Endothelial cell of umbilical vein (primary cell): ENCODE results near the gene ZBTB4. TPM values are rescaled to one million over a fixed set of nuclear protein-coding genes. Genes with fewer than 3 reads are reported as not detected.

Experiments used
- BruUV-seq: library from RNA; stranded (reverse); fragments of 400-500 nt; replicated peaks from 2 replicates; lab custom pipeline; 2021; lab: Mats Ljungman, UMichigan
- CTCF ChIA-PET: fragments of 300-600, 350-600 bp; sonication (Branson Sonifier 250); formaldehyde crosslinking; loops from one replicate; lab custom pipeline; 2021; ENCODE audit warnings: antibody characterized with exemption, inconsistent platforms; lab: Charles Lee
- POLR2A ChIA-PET: fragments of 300-600, 350-600 bp; sonication (Branson Sonifier 250); formaldehyde crosslinking; loops from one replicate; lab custom pipeline; 2021; ENCODE audit warnings: antibody characterized with exemption, inconsistent platforms; lab: Charles Lee
- DNase-seq: peaks from one replicate; pipeline ENCODE4 v3.0.0-alpha.2; 2011; ENCODE audit warnings: low read depth, low spot score
- FAIRE-seq: peaks from 2 replicates; lab custom pipeline; 2011; peaks lifted over from hg19 to GRCh38; lab: Jason Lieb, UNC
- H2AFZ ChIP-seq: 2 replicates; pipeline ENCODE4 v1.6.0; 2012; ENCODE audit warnings: low read depth, low read length, control low read depth, inconsistent platforms
- H3K27ac ChIP-seq: 2 replicates; pipeline ENCODE4 v1.5.1; 2011; ENCODE audit warnings: low read depth, mild to moderate bottlenecking, control low read depth, low read length, moderate library complexity; ENCODE audit not compliant: insufficient read depth
- H3K27me3 ChIP-seq, 2 experiments: 2 replicates each; pipeline versions ENCODE4 v1.6.0 to v1.6.1; 2011; ENCODE audit warnings: low read length in 2 of 2, mixed read lengths in 1 of 2; ENCODE audit not compliant: control insufficient read depth in 2 of 2, insufficient read depth in 2 of 2
- H3K36me3 ChIP-seq, 2 experiments: 2 replicates in 1 of 2; 3 replicates in 1 of 2; pipeline ENCODE4 v1.5.1; 2011; ENCODE audit warnings: low read length in 2 of 2, mild to moderate bottlenecking in 1 of 2, moderate library complexity in 1 of 2; ENCODE audit not compliant: control insufficient read depth in 2 of 2, insufficient read depth in 2 of 2; ENCODE audit errors: extremely low read depth in 1 of 2
- H3K4me1 ChIP-seq: 3 replicates; pipeline ENCODE4 v1.5.1; 2011; ENCODE audit warnings: mild to moderate bottlenecking, low read length; ENCODE audit not compliant: control insufficient read depth, insufficient read depth; ENCODE audit errors: extremely low read depth
- H3K4me2 ChIP-seq: 2 replicates; pipeline ENCODE4 v1.6.1; 2011; ENCODE audit warnings: low read length, control low read depth, mixed read lengths; ENCODE audit not compliant: insufficient read depth
- H3K4me3 ChIP-seq, 3 experiments: fragments of 200-600 bp in 1 of 3; sonication (generic), shearing (Covaris generic) in 1 of 3; replicated peaks in 1 of 3; 2 replicates each; pipeline ENCODE4 v1.5.1; 2011 to 2016; ENCODE audit warnings: control low read depth in 3 of 3, low read length in 3 of 3, mild to moderate bottlenecking in 2 of 3, inconsistent platforms in 1 of 3, low read depth in 1 of 3, moderate library complexity in 1 of 3; ENCODE audit not compliant: insufficient read depth in 1 of 3
- H3K79me2 ChIP-seq: 2 replicates; pipeline ENCODE4 v1.6.0; 2012; ENCODE audit warnings: low read length, inconsistent platforms; ENCODE audit not compliant: control insufficient read depth, insufficient read depth
- H3K9ac ChIP-seq: replicated peaks from 2 replicates; pipeline ENCODE3; 2011; ENCODE audit warnings: low read length, control low read depth; ENCODE audit not compliant: insufficient read depth; ENCODE audit errors: extremely low read depth
- H3K9me1 ChIP-seq: replicated peaks from 3 replicates; pipeline ENCODE4 v1.6.0; 2011; ENCODE audit warnings: mild to moderate bottlenecking, low read length; ENCODE audit not compliant: control insufficient read depth, insufficient read depth; ENCODE audit errors: extremely low read depth
- H3K9me3 ChIP-seq: replicated peaks from 2 replicates; pipeline ENCODE4 v1.5.1; 2012; ENCODE audit warnings: low read length, inconsistent platforms; ENCODE audit not compliant: control insufficient read depth, insufficient read depth
- H4K20me1 ChIP-seq: replicated peaks from 2 replicates; pipeline ENCODE3; 2011; ENCODE audit warnings: mild to moderate bottlenecking, low read length; ENCODE audit not compliant: control insufficient read depth, insufficient read depth; ENCODE audit errors: extremely low read depth
- EZH2 ChIP-seq: IDR thresholded peaks from 2 replicates; pipeline ENCODE4 v1.6.1; 2012; ENCODE audit warnings: borderline replicate concordance, low read depth, mild to moderate bottlenecking, moderate library complexity, low read length, inconsistent platforms; ENCODE audit not compliant: severe bottlenecking
- FOS ChIP-seq: IDR thresholded peaks from 2 replicates; pipeline ENCODE4 v1.6.1; 2011; ENCODE audit warnings: mild to moderate bottlenecking, low read length, moderate library complexity, borderline replicate concordance; ENCODE audit not compliant: insufficient read depth
- MYC ChIP-seq: IDR thresholded peaks from one replicate; pipeline ENCODE4 v1.6.1; 2011; ENCODE audit warnings: mild to moderate bottlenecking, low read depth, low read length
- POLR2A ChIP-seq: IDR thresholded peaks from 2 replicates; pipeline ENCODE4 v1.6.1; 2012; ENCODE audit warnings: low read depth, mild to moderate bottlenecking, control low read depth, low read length
- dilution Hi-C: fragments of 300-500 bp; cut with MboI; formaldehyde crosslinking; loops from one replicate; pipeline ENCODE4 v1.15.0; 2019; ENCODE audit warnings: low sequenced_read_pairs; ENCODE audit not compliant: extremely low pct_ligation_motif_present
- intact Hi-C: fragments of 100-400 bp; cut with micrococcal nuclease; formaldehyde crosslinking; loops from one replicate; pipeline ENCODE4 v1.10.0; 2022
- polyA plus RNA-seq, 4 experiments: library from polyadenylated mRNA; depleted of rRNA in 3 of 4; stranded (reverse) in 3 of 4; unstranded in 1 of 4; fragments of >200 nt; gene quantifications; 2 replicates each; pipeline versions ENCODE4 v1.2.1 to v1.2.3, GENCODE V29; 2011 to 2012; ENCODE audit warnings: missing spikeins in 1 of 4
- total RNA-seq: library from RNA; stranded (reverse); gene quantifications from 2 replicates; pipeline ENCODE4 v1.2.3, GENCODE V29; 2021
- TF ChIP-seq, protein P1 (sequence below), 2 donors: IDR thresholded peaks; 1 replicate in 1 of 2; 2 replicates in 1 of 2; pipeline ENCODE4 v1.5.1; 2011; ENCODE audit warnings: low read length in 2 of 2, mild to moderate bottlenecking in 2 of 2, moderate library complexity in 2 of 2, control low read depth in 1 of 2, inconsistent platforms in 1 of 2, low read depth in 1 of 2; ENCODE audit not compliant: insufficient read depth in 1 of 2; ENCODE audit errors: extremely low read depth in 1 of 2
- TF ChIP-seq, protein P2 (sequence below): IDR thresholded peaks from 2 replicates; pipeline ENCODE4 v1.6.1; 2011; ENCODE audit not compliant: insufficient read depth, insufficient read length

ZBTB4 gene
- total and polyA plus RNA-seq, 2 donors (not counting 3 experiments of a cell fraction or from before 2014, with no cell fraction given): 15.1 to 26.5 TPM

DNA sequence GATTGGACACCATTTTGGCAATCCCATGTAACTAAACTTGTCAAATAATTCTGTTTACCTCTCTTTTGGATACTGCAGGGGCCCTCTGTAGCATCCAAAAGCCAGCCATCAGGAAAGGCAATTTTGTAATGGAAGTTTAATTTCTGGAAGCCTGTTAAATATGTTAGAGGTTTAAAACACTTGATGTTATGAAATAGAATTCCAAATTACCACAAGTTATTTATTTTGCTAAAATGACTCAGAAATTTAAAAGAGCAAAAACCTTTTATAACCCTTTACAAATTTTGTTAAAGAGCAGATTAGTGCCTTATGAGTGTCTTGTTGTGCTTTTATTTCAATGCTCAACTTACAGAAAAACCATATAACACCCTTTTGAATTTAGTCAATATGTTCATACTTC, 49.4 kb upstream of the ZBTB4 start:
- H3K27me3 ChIP-seq: no peaks in the 10 kb centered on the region
- no peaks in the 10 kb centered on the region for H3K36me3 ChIP-seq
- ChIA-PET CTCF (no interaction called here), POLR2A (no interaction called here)
- FAIRE-seq (no peak), DNase-seq (no peak)
- no peak overlapping the region for H3K4me3 ChIP-seq
- no peak overlapping the region for H3K9ac ChIP-seq
- no peaks in the 10 kb centered on the region for H3K4me1 ChIP-seq
- H3K79me2 ChIP-seq: no peaks in the 10 kb centered on the region
- no peak overlapping the region for H3K4me2 ChIP-seq
- TF ChIP-seq, protein P1, sequence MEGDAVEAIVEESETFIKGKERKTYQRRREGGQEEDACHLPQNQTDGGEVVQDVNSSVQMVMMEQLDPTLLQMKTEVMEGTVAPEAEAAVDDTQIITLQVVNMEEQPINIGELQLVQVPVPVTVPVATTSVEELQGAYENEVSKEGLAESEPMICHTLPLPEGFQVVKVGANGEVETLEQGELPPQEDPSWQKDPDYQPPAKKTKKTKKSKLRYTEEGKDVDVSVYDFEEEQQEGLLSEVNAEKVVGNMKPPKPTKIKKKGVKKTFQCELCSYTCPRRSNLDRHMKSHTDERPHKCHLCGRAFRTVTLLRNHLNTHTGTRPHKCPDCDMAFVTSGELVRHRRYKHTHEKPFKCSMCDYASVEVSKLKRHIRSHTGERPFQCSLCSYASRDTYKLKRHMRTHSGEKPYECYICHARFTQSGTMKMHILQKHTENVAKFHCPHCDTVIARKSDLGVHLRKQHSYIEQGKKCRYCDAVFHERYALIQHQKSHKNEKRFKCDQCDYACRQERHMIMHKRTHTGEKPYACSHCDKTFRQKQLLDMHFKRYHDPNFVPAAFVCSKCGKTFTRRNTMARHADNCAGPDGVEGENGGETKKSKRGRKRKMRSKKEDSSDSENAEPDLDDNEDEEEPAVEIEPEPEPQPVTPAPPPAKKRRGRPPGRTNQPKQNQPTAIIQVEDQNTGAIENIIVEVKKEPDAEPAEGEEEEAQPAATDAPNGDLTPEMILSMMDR (IDR thresholded peaks at IDR 0.05; ENCODE audit: extremely low read depth in 1 of 2, insufficient read depth in 1 of 2, low read depth in 1 of 2, low read length in 2 of 2): no peak
- no peak for TF ChIP-seq FOS
- no peak for TF ChIP-seq POLR2A
- TF ChIP-seq, protein P2, sequence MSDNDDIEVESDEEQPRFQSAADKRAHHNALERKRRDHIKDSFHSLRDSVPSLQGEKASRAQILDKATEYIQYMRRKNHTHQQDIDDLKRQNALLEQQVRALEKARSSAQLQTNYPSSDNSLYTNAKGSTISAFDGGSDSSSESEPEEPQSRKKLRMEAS: no peak
- TF ChIP-seq EZH2: no peak
- no peak for TF ChIP-seq MYC
- H3K9me3 ChIP-seq: no peaks in the 10 kb centered on the region
- intact Hi-C loops (no loop called here), dilution Hi-C loops (no loop called here)
- no peak overlapping the region for H2AFZ ChIP-seq
- no peaks in the 10 kb centered on the region for H4K20me1 ChIP-seq
- H3K9me1 ChIP-seq: no peaks in the 10 kb centered on the region
- no peak overlapping the region for H3K27ac ChIP-seq
- no TSS peak for BruUV-seq
